ENCODE data around the gene CYTH1. TPM values are rescaled to one million over a fixed set of nuclear protein-coding genes. Genes with fewer than 3 reads are reported as not detected.

Gene CYTH1
- polyA plus RNA-seq, 1 donor from 2014 or later: 120 TPM

DNA sequence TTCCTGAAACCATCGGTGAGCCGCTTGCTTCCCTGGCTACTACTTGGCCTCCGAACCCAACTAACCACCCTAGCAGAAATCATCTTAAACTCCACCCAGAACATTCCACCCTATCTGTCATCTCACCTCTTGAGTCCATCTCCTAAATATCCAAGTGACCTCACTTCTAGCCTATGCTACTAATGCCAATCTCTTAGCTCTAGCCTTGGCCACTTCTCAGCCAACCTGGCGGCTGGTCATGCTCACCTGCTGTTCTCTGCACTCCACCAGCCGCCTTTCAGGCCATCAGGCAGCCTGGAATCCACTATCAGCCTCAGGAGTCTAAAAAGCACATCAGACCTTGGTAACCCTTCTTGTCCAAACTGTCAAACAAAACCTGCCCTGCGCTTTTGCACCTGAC is 11.9 kb upstream of the CYTH1 start:
- no peaks in the 10 kb centered on the region for H3K9me3 ChIP-seq (ENCODE audit: low read length)
- H2AFZ ChIP-seq (ENCODE audit: low read depth, low read length): no peak overlapping the region
- TF ChIP-seq EZH2 (IDR thresholded peaks at IDR 0.05; ENCODE audit: borderline replicate concordance, insufficient read depth, low read length, poor library complexity, severe bottlenecking): no peak
- TF ChIP-seq RAD21 (conservative IDR thresholded peaks at IDR 0.05): no peak
- no peak for TF ChIP-seq TAF1 (IDR thresholded peaks at IDR 0.05; ENCODE audit: low read depth)
- no peak for TF ChIP-seq CTCF (IDR thresholded peaks at IDR 0.05; ENCODE audit: poor library complexity, severe bottlenecking)
- TF ChIP-seq MXI1 (conservative IDR thresholded peaks at IDR 0.05; ENCODE audit: poor library complexity, severe bottlenecking): no peak
- TF ChIP-seq SMC3 (conservative IDR thresholded peaks at IDR 0.05; ENCODE audit: poor library complexity): no peak
- no peak for TF ChIP-seq EP300 (conservative IDR thresholded peaks at IDR 0.05; ENCODE audit: poor library complexity, severe bottlenecking)
- TF ChIP-seq REST (IDR thresholded peaks at IDR 0.05; ENCODE audit: borderline replicate concordance): no peak
- no peak for TF ChIP-seq POLR2AphosphoS5 (IDR thresholded peaks at IDR 0.05)
- no peaks in the 10 kb centered on the region for H3K9me2 ChIP-seq (ENCODE audit: insufficient read depth, low read length)
- no peaks in the 10 kb centered on the region for H3K36me3 ChIP-seq (ENCODE audit: insufficient read depth, low read length)
- H3K9ac ChIP-seq (ENCODE audit: low read length): no peak overlapping the region
- no peak overlapping the region for H3K27ac ChIP-seq (ENCODE audit: low read length)
- no peaks in the 10 kb centered on the region for H3K79me2 ChIP-seq (replicated peaks; ENCODE audit: insufficient read depth, low read length)
- H3K4me2 ChIP-seq (ENCODE audit: low read length): no peak overlapping the region
- H4K20me1 ChIP-seq (ENCODE audit: insufficient read depth): no peaks in the 10 kb centered on the region
- H3F3A ChIP-seq (ENCODE audit: insufficient read depth, low read length, poor library complexity, severe bottlenecking): no peaks in the 10 kb centered on the region
- no peak overlapping the region for H3K4me3 ChIP-seq (ENCODE audit: low read length)
- H3K27me3 ChIP-seq (ENCODE audit: insufficient read depth, low read depth, low read length): no peaks in the 10 kb centered on the region

DNA sequence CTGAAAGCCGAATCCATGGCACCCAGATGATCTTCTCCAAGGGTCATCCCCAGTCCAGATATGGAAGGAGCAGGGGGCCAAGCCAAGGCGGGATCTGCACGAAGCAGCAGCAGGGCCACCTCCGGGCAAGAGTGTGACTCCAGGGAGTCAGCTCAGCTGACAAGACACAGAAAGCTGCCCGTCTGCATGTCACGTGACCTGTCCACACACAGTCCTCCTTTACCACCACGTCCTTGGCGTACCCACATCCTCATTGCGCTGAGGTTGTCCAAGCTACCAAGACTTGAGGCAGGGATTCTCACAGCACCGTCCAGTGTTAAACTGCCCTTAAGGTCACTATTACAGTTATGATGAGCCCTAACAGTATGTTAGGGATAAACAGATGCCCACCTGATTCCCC is 11.3 kb upstream of the CYTH1 start:
- Histone ChIP-seq H3K4me3 (ENCODE audit: low read length) (no peak overlapping the region), H3K27ac (ENCODE audit: low read length) (no peak overlapping the region), H3K4me2 (ENCODE audit: low read length) (no peak overlapping the region), H3K27me3 (ENCODE audit: insufficient read depth, low read depth, low read length) (no peaks in the 10 kb centered on the region), H3K9me3 (ENCODE audit: low read length) (no peaks in the 10 kb centered on the region), H3K79me2 (replicated peaks; ENCODE audit: insufficient read depth, low read length) (no peaks in the 10 kb centered on the region), H4K20me1 (ENCODE audit: insufficient read depth) (no peaks in the 10 kb centered on the region), H3F3A (ENCODE audit: insufficient read depth, low read length, poor library complexity, severe bottlenecking) (no peaks in the 10 kb centered on the region), H3K9me2 (ENCODE audit: insufficient read depth, low read length) (no peaks in the 10 kb centered on the region), H2AFZ (ENCODE audit: low read depth, low read length) (no peak overlapping the region), H3K9ac (ENCODE audit: low read length) (no peak overlapping the region), H3K36me3 (ENCODE audit: insufficient read depth, low read length) (no peaks in the 10 kb centered on the region)
- TF ChIP-seq TAF1 (IDR thresholded peaks at IDR 0.05; ENCODE audit: low read depth): no peak
- no peak for TF ChIP-seq EP300 (conservative IDR thresholded peaks at IDR 0.05; ENCODE audit: poor library complexity, severe bottlenecking)
- TF ChIP-seq SMC3 (conservative IDR thresholded peaks at IDR 0.05; ENCODE audit: poor library complexity): no peak
- no peak for TF ChIP-seq CTCF (IDR thresholded peaks at IDR 0.05; ENCODE audit: poor library complexity, severe bottlenecking)
- no peak for TF ChIP-seq REST (IDR thresholded peaks at IDR 0.05; ENCODE audit: borderline replicate concordance)
- no peak for TF ChIP-seq RAD21 (conservative IDR thresholded peaks at IDR 0.05)
- no peak for TF ChIP-seq POLR2AphosphoS5 (IDR thresholded peaks at IDR 0.05)
- TF ChIP-seq MXI1 (conservative IDR thresholded peaks at IDR 0.05; ENCODE audit: poor library complexity, severe bottlenecking): no peak
- TF ChIP-seq EZH2 (IDR thresholded peaks at IDR 0.05; ENCODE audit: borderline replicate concordance, insufficient read depth, low read length, poor library complexity, severe bottlenecking): no peak

Measured in neural cell (in vitro differentiated cells).